Right kidney (tissue), 1 donor: ENCODE data around the gene LRP1B.

ENCODE experiments used
- DNase-seq: peaks from one replicate; pipeline ENCODE4 v3.0.0-alpha.2; 2016

Gene LRP1B

GRCh38 chr2:140882671-140883620 lies 1247.9 kb downstream of the LRP1B start:
- no peak for DNase-seq

- DNase-seq, result no peak
Measured at GRCh38 chr2:140880573-140880972, 1250.2 kb downstream of the LRP1B start.

GRCh38 chr2:140876015-140876414 lies 1254.8 kb downstream of the LRP1B start:
- no peak for DNase-seq

- no peak for DNase-seq
Measured at GRCh38 chr2:140873915-140874531, 1256.8 kb downstream of the LRP1B start.

GRCh38 chr2:140869925-140870324 lies 1260.9 kb downstream of the LRP1B start:
- DNase-seq, result no peak

- DNase-seq, result no peak
Measured at GRCh38 chr2:140869107-140869506, 1261.7 kb downstream of the LRP1B start.

- no peak for DNase-seq
Measured at GRCh38 chr2:140865837-140866236, 1265.0 kb downstream of the LRP1B start.

- no peak for DNase-seq
Measured at GRCh38 chr2:140863713-140864112, 1267.1 kb downstream of the LRP1B start.

GRCh38 chr2:140862181-140862580 lies 1268.6 kb downstream of the LRP1B start:
- DNase-seq, result no peak

- no peak for DNase-seq
Measured at GRCh38 chr2:140861666-140862065, 1269.2 kb downstream of the LRP1B start.

- DNase-seq, result no peak
Measured at GRCh38 chr2:140855471-140855870, 1275.3 kb downstream of the LRP1B start.

GRCh38 chr2:140851258-140851981 lies 1279.4 kb downstream of the LRP1B start:
- no peak for DNase-seq

- no peak for DNase-seq
Measured at GRCh38 chr2:140843186-140843585, 1287.6 kb downstream of the LRP1B start.

GRCh38 chr2:140842110-140842509 lies 1288.7 kb downstream of the LRP1B start:
- DNase-seq, result no peak

GRCh38 chr2:140841141-140841540 lies 1289.7 kb downstream of the LRP1B start:
- DNase-seq, result no peak

GRCh38 chr2:140836826-140837225 lies 1294.0 kb downstream of the LRP1B start:
- DNase-seq, result no peak

GRCh38 chr2:140835079-140835478 lies 1295.7 kb downstream of the LRP1B start:
- DNase-seq, result no peak

- DNase-seq, result no peak
Measured at GRCh38 chr2:140814141-140814540, 1316.7 kb downstream of the LRP1B start.

- DNase-seq, result no peak
Measured at GRCh38 chr2:140808820-140809219, 1322.0 kb downstream of the LRP1B start.

GRCh38 chr2:140808211-140808610 lies 1322.6 kb downstream of the LRP1B start:
- no peak for DNase-seq

- no peak for DNase-seq
Measured at GRCh38 chr2:140804700-140805260, 1326.0 kb downstream of the LRP1B start.

- DNase-seq, result no peak
Measured at GRCh38 chr2:140801311-140801710, 1329.5 kb downstream of the LRP1B start.

- no peak for DNase-seq
Measured at GRCh38 chr2:140797718-140798117, 1333.1 kb downstream of the LRP1B start.
